GM06990 (cell line): ENCODE results near the gene MAP3K14.

Experiments
- DNase-seq: peaks from one replicate; pipeline ENCODE4 v3.0.0-alpha.2; 2011; ENCODE audit not compliant: insufficient read length; ENCODE audit errors: extremely low read depth
- H3K27me3 ChIP-seq: replicated peaks from 2 replicates; pipeline ENCODE4 v1.6.0; 2011; ENCODE audit warnings: low read length; ENCODE audit not compliant: control insufficient read depth, insufficient read depth
- H3K36me3 ChIP-seq: 2 replicates; pipeline ENCODE4 v1.5.1; 2011; ENCODE audit warnings: low read length; ENCODE audit not compliant: control insufficient read depth, insufficient read depth
- H3K4me3 ChIP-seq: replicated peaks from 2 replicates; pipeline ENCODE4 v1.5.1; 2011; ENCODE audit warnings: low read depth, mild to moderate bottlenecking, control low read depth, low read length
- TF ChIP-seq, protein P1 (sequence below): IDR thresholded peaks from 2 replicates; pipeline ENCODE4 v1.5.1; 2011; ENCODE audit warnings: low read length, control low read depth, mild to moderate bottlenecking, inconsistent platforms; ENCODE audit not compliant: insufficient read depth, poor library complexity, severe bottlenecking

MAP3K14 gene

GRCh38 chr17:45316434-45317110, at the start of gene MAP3K14:
Gene MAP3K14, minus strand, starts transcription at chr17:45317020. Its CDS starts 26,275 bp downstream, at chr17:45290745.
- TF ChIP-seq, protein P1, sequence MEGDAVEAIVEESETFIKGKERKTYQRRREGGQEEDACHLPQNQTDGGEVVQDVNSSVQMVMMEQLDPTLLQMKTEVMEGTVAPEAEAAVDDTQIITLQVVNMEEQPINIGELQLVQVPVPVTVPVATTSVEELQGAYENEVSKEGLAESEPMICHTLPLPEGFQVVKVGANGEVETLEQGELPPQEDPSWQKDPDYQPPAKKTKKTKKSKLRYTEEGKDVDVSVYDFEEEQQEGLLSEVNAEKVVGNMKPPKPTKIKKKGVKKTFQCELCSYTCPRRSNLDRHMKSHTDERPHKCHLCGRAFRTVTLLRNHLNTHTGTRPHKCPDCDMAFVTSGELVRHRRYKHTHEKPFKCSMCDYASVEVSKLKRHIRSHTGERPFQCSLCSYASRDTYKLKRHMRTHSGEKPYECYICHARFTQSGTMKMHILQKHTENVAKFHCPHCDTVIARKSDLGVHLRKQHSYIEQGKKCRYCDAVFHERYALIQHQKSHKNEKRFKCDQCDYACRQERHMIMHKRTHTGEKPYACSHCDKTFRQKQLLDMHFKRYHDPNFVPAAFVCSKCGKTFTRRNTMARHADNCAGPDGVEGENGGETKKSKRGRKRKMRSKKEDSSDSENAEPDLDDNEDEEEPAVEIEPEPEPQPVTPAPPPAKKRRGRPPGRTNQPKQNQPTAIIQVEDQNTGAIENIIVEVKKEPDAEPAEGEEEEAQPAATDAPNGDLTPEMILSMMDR, result no peak
- H3K36me3 ChIP-seq, result no peaks in the 10 kb centered on the region; the same call in 1 of the 2 replicates
- no peaks in the 10 kb centered on the region for H3K27me3 ChIP-seq
- H3K4me3 ChIP-seq, result peak within 1 kb of the TSS; percentile 83
- DNase-seq, result no peak

GRCh38 chr17:45366049-45366448, 49.2 kb upstream of the MAP3K14 start:
- no peak overlapping the region for H3K4me3 ChIP-seq
- TF ChIP-seq, protein P1, result no peak
- H3K36me3 ChIP-seq, result no peaks in the 10 kb centered on the region
- H3K27me3 ChIP-seq, result no peaks in the 10 kb centered on the region
- no peak for DNase-seq

DNA sequence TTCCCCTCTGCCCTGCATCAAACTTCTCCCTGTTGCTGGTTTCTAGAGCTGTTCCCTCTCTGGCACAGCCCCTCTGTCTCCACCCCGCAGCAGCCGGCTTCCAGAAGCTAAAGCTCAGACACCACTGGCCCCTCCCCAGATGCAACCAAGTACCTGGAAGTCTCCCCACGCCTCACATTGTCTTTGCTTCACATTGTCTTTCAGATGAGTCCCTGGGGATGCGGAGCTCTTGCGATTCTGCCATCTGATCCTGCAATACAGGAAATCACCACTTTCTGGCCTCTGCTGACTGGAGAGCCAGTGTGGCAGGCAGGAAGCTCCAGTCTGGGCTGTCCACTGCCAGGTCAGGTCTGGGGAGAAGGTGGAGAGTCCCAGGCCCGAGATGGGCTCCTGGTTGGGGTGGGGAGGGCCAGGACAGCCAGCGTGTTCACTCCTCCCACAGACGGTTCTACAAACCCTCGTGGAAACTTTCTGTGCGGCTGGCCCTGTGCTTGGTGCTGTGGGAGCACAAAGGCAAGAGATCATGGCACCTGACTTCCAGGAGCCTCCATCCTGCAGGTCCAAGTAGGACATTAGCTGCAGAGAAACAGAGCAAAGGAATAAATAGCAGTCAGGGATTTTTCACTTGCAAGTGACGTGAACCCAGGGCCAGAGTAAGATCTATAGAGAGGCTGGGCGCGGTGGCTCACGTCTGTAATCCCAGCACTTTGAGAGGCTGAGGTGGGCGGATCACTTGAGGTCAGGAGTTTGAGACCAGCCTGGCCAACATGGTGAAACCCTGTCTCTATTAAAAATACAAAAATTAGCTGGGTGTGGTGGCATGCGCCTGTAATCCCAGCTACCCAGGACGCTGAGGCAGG, 47.9 kb upstream of the MAP3K14 start:
- H3K36me3 ChIP-seq, result no peaks in the 10 kb centered on the region
- TF ChIP-seq, protein P1, result no peak
- DNase-seq, result no peak

DNA sequence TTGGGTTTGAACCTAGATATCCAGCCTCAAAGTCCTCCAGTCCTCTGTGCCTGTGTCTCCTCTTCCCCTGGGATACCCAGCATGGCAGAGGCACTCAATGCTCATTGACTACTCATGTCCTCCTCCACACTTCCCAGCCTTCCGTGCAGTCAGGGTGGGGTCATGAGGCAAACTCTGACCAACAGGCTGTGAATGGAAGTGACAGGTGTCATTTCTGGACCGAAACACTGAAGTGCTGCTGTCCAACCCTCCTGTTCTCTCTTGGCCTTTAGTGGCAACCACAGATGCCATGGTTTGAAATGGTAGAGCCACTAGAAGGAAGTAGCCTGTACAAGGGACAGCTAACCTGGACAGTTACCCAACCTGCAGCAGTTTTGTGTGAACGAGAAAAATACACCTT, 46.7 kb upstream of the MAP3K14 start:
- no peaks in the 10 kb centered on the region for H3K27me3 ChIP-seq
- TF ChIP-seq, protein P1, result no peak
- no peaks in the 10 kb centered on the region for H3K36me3 ChIP-seq
- H3K4me3 ChIP-seq, result no peak overlapping the region
- DNase-seq, result no peak

More for the DNA sequence above, 47.9 kb upstream of the MAP3K14 start:
- Histone ChIP-seq H3K4me3 (no peak overlapping the region), H3K27me3 (no peaks in the 10 kb centered on the region)

GRCh38 chr17:45361976-45362375, 45.2 kb upstream of the MAP3K14 start:
- no peaks in the 10 kb centered on the region for H3K36me3 ChIP-seq
- no peak for DNase-seq
- no peak overlapping the region for H3K4me3 ChIP-seq
- TF ChIP-seq, protein P1, result no peak
- H3K27me3 ChIP-seq, result no peaks in the 10 kb centered on the region
